Measurements from ENCODE around the gene ALKBH6.
"Not testable (repeated sequence)": the region's sequence is repeated elsewhere in the genome, so short reads cannot be mapped to it uniquely, and the experiment has no call there.

ALKBH6 gene

GRCh38 chr19:35992907-35993765, 20.9 kb downstream of the ALKBH6 start:
- no peak for DNase-seq (ENCODE audit: low spot score)

- DNase-seq (ENCODE audit: low spot score), result no peak
Measured at GRCh38 chr19:35991731-35992450, 22.1 kb downstream of the ALKBH6 start.

GRCh38 chr19:35990771-35991730, 23.0 kb downstream of the ALKBH6 start:
- no peak for DNase-seq (ENCODE audit: low spot score)

GRCh38 chr19:35990156-35990555, 23.9 kb downstream of the ALKBH6 start:
- DNase-seq (ENCODE audit: low spot score), result no peak

GRCh38 chr19:35988824-35989223, 25.2 kb downstream of the ALKBH6 start:
- DNase-seq (ENCODE audit: low spot score), result no peak

- peak; percentile 72 for DNase-seq (ENCODE audit: low spot score)
Measured at GRCh38 chr19:35987571-35987896, 26.5 kb downstream of the ALKBH6 start.

- DNase-seq (ENCODE audit: low spot score), result peak; percentile 58
Measured at GRCh38 chr19:35986664-35987570, 27.1 kb downstream of the ALKBH6 start.

- DNase-seq (ENCODE audit: low spot score), result no peak
Measured at GRCh38 chr19:35986111-35986510, 27.9 kb downstream of the ALKBH6 start.

GRCh38 chr19:35983177-35983576, 30.8 kb downstream of the ALKBH6 start:
- DNase-seq (ENCODE audit: low spot score), result no peak

GRCh38 chr19:35980997-35981396, 33.0 kb downstream of the ALKBH6 start:
- DNase-seq (ENCODE audit: low spot score), result not testable (repeated sequence)

GRCh38 chr19:35978832-35979365, 35.1 kb downstream of the ALKBH6 start:
- DNase-seq (ENCODE audit: low spot score), result no peak

GRCh38 chr19:35978271-35978670, 35.7 kb downstream of the ALKBH6 start:
- DNase-seq (ENCODE audit: low spot score), result no peak

- peak; percentile 63 for DNase-seq (ENCODE audit: low spot score)
Measured at GRCh38 chr19:35977446-35978222, 36.4 kb downstream of the ALKBH6 start.

- DNase-seq (ENCODE audit: low spot score), result no peak
Measured at GRCh38 chr19:35975608-35976214, 38.3 kb downstream of the ALKBH6 start.

- no peak for DNase-seq (ENCODE audit: low spot score)
Measured at GRCh38 chr19:35973487-35973886, 40.5 kb downstream of the ALKBH6 start.

- no peak for DNase-seq (ENCODE audit: low spot score)
Measured at GRCh38 chr19:35966771-35967170, 47.2 kb downstream of the ALKBH6 start.

- no peak for DNase-seq (ENCODE audit: low spot score)
Measured at GRCh38 chr19:35963514-35963913, 50.5 kb downstream of the ALKBH6 start.

GRCh38 chr19:35960432-35960972, 53.5 kb downstream of the ALKBH6 start:
- DNase-seq (ENCODE audit: low spot score), result no peak

GRCh38 chr19:35959968-35960320, 54.1 kb downstream of the ALKBH6 start:
- no peak for DNase-seq (ENCODE audit: low spot score)

Data from SK-N-DZ (cell line).